ENCODE measurements around the gene SLC22A7. TPM values are rescaled to one million over a fixed set of nuclear protein-coding genes. Genes with fewer than 3 reads are reported as not detected.

Gene SLC22A7
- total RNA-seq, 1 donor from 2014 or later = 1.8 TPM

DNA sequence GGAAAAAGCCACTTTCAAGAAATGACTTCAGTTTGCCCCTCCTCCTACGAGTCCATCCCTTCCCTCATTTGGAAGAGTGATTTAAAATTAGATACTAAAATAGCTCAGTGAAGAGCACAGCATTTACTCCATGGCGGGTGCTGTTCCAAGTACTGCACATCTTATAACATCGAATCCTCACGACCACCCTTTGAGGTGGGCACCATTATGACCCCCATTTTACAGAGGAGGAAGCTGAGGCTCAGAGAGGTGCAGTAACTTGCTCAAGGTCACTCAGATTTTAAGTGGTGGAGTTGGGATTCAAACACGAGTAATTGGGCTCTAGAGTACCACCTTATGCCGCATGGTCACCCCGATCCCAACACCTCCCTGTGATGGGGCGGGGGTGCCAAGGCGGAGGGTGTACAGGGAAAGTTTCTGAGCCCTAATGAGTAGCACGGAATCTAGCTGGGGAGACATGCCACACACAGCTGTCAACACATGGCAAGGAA lies 29.2 kb upstream of the SLC22A7 start:
- Histone ChIP-seq H3K36me3 (no peaks in the 10 kb centered on the region), H3K27ac (no peak overlapping the region), H3K4me1 (no peaks in the 10 kb centered on the region), H3K27me3 (peaks cover 7% of the 10 kb centered on the region), H3K4me3 (peak overlapping the region in 1 of 2 donors; percentile 60), H3K9me3 (no peaks in the 10 kb centered on the region)
- TF ChIP-seq, protein P1, sequence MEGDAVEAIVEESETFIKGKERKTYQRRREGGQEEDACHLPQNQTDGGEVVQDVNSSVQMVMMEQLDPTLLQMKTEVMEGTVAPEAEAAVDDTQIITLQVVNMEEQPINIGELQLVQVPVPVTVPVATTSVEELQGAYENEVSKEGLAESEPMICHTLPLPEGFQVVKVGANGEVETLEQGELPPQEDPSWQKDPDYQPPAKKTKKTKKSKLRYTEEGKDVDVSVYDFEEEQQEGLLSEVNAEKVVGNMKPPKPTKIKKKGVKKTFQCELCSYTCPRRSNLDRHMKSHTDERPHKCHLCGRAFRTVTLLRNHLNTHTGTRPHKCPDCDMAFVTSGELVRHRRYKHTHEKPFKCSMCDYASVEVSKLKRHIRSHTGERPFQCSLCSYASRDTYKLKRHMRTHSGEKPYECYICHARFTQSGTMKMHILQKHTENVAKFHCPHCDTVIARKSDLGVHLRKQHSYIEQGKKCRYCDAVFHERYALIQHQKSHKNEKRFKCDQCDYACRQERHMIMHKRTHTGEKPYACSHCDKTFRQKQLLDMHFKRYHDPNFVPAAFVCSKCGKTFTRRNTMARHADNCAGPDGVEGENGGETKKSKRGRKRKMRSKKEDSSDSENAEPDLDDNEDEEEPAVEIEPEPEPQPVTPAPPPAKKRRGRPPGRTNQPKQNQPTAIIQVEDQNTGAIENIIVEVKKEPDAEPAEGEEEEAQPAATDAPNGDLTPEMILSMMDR (IDR thresholded peaks at IDR 0.05) = no peak
- DNase-seq (ENCODE audit: low spot score in 2 of 2) = no peak
- intact Hi-C loops (cut with DNase I) = no loop called here

DNA sequence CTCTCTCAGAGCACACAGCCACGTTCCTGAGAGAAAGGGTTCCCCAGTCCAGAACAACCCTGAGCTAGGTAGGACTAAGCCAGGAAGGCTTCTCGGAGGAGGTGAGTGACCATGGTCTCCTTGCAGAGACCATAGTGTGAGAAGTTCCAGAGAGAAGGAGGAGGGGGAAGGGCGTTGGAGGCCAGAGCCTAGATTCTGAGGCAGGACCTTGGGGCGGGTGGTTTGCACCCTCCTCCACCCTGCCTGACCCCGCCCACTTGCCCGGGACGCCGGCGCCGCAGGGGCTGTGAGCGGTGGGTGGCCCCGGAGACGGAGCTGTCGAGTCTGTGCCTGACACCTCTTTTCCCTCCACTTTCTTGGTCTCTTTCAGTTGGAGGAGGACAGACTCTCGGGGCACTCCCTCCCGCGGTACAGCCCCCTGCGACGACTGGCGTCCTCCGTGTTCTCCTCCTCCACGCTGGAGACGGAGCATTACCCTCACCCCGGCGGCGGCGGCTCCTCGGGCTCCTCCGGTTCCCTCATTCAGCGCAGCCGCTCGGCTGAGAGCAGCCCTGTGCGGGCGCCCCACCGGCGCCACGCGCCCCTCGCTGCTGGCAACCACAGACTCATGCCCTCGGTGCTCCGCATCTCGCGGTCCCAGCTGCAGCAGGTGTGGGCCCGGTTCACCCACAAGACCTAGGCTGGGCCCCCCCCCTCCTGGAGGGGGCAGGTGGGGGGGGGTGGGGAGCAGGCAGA lies 28.6 kb upstream of the SLC22A7 start:
- Histone ChIP-seq H3K4me1 (no peaks in the 10 kb centered on the region), H3K4me3 (peak overlapping the region; percentile 49 to 60), H3K36me3 (no peaks in the 10 kb centered on the region), H3K9me3 (no peaks in the 10 kb centered on the region), H3K27me3 (peaks cover 7% of the 10 kb centered on the region), H3K27ac (no peak overlapping the region)
- TF ChIP-seq, protein P1 (IDR thresholded peaks at IDR 0.05) = no peak
- intact Hi-C loops (cut with DNase I) = no loop called here
- no peak for DNase-seq (ENCODE audit: low spot score in 2 of 2)

DNA sequence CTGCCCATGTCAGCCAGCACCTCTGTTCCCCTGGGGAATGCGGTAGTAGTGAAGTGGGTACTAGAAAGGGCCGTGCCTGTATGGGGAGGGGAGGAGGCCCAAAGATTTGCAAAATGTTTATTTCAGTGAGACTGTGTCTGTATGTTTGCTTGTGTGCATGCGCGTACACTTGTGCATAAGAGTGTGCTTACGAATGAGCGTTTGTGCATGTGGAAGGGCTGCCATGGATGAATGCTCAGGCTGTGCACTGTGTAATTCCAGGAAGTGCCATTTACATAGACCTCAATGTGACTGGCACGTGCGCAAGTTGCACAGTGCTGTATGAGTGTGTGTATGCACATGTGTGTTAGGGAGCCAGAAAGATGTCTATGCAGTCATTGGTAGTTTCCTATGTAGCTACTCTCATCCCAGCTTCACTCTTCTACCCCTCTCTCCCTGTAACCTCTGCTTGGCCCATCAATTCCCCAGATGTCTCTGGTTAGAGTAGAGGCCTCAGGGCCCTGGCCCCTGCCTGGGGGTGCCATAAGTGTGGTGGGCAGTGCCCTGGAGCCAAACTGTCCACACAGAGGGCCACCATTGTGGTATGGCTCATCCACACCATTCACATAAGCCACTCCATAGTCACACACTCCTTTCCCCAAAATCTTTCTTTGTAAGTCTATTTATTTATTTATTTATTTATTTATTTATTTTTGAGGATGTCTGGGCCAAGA lies 26.8 kb upstream of the SLC22A7 start:
- H3K27ac ChIP-seq = no peak overlapping the region

DNA sequence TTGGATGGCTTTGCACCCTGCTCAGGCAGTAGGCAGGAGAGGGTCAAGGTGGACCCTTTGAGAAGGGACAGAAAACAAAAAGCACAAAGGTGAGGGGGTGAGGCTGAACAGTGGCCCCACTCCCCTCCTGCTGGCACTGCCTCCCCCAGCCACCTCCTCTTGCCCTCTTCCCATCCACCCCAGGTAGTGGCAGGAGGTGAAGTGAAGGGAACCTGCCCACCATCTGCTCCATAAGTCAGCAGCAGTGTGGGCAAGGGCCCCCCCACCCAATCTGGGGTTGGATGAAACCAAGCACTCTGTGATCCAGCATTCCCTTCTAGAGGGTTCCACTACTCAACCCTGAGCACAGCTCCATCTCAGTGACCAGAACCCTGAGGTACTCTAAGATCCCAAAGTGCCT lies 26.1 kb upstream of the SLC22A7 start:
- no peak for DNase-seq (ENCODE audit: low spot score in 2 of 2)
- TF ChIP-seq, protein P1 (IDR thresholded peaks at IDR 0.05) = no peak
- H3K4me3 ChIP-seq = no peak overlapping the region
- no peaks in the 10 kb centered on the region for H3K36me3 ChIP-seq
- H3K9me3 ChIP-seq = no peaks in the 10 kb centered on the region
- peaks cover 6 to 9% of the 10 kb centered on the region in 2 donors for H3K4me1 ChIP-seq
- H3K27me3 ChIP-seq = peaks cover 12% of the 10 kb centered on the region
- no peak overlapping the region for H3K27ac ChIP-seq
- intact Hi-C loops (cut with DNase I) = no loop called here

More for the DNA sequence above, 26.8 kb upstream of the SLC22A7 start:
- H3K27me3 ChIP-seq = peaks cover 9% of the 10 kb centered on the region
- intact Hi-C loops (cut with DNase I) = no loop called here
- no peak overlapping the region for H3K4me3 ChIP-seq
- H3K36me3 ChIP-seq = no peaks in the 10 kb centered on the region
- peaks cover 6 to 9% of the 10 kb centered on the region in 2 donors for H3K4me1 ChIP-seq
- DNase-seq (ENCODE audit: low spot score in 2 of 2) = no peak
- H3K9me3 ChIP-seq = no peaks in the 10 kb centered on the region
- TF ChIP-seq, protein P1 (IDR thresholded peaks at IDR 0.05) = no peak

DNA sequence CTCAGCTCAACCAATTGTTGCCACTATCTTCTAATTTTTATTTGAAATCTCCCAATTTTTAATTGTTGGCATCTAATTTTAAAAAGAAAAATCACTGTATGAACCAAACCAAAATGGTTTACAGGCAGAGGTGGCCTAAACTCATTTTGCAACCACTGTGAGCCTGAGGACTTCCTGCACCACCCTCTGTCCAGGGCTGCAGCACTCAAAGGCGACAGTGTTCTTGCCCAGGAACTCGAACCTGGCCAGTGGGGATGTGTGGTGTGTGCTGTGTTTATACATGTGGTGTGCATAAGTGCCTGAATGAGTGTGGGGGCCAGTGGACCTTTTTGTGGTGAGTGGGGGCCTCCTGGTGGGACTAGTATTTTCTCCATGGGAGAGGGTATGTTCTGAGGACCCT lies 24.4 kb upstream of the SLC22A7 start:
- no peaks in the 10 kb centered on the region for H3K36me3 ChIP-seq
- H3K27me3 ChIP-seq = peaks cover 12% of the 10 kb centered on the region
- H3K9me3 ChIP-seq = no peaks in the 10 kb centered on the region
- DNase-seq (ENCODE audit: low spot score in 2 of 2) = no peak
- H3K4me3 ChIP-seq = no peak overlapping the region
- H3K4me1 ChIP-seq = peaks cover 6 to 9% of the 10 kb centered on the region in 2 donors
- H3K27ac ChIP-seq = no peak overlapping the region
- intact Hi-C loops (cut with DNase I) = no loop called here
- TF ChIP-seq, protein P1 (IDR thresholded peaks at IDR 0.05) = no peak

Data from ascending aorta (tissue), 2 donors.